ENCODE measurements around the gene GRP. TPM values are rescaled to one million over a fixed set of nuclear protein-coding genes. Genes with fewer than 3 reads are reported as not detected.

The GRP gene
- total and polyA plus RNA-seq, 4 donors, result 3.4 to 40.8 (median 6.8) TPM

- no peak for TF ChIP-seq CTCF (IDR thresholded peaks at IDR 0.05; ENCODE audit: control extremely low read depth, extremely low read depth)
- H3K27ac ChIP-seq (ENCODE audit: low read depth in 1 of 2, low read length in 1 of 2), result no peak overlapping the region
- DNase-seq (no peak), ATAC-seq (ENCODE audit: insufficient read depth, low FRiP score) (peak; percentile 38)
- no peak overlapping the region for H3K9ac ChIP-seq (ENCODE audit: insufficient read depth in 1 of 2, low read length in 2 of 2)
- no peaks in the 10 kb centered on the region for H3K36me3 ChIP-seq (ENCODE audit: control insufficient read depth in 4 of 4, insufficient read depth in 4 of 4, low read length in 4 of 4)
- peaks cover 0 to 11% (median 0%) of the 10 kb centered on the region in 4 donors for H3K9me3 ChIP-seq (ENCODE audit: control insufficient read depth in 4 of 4, insufficient read depth in 3 of 4, low read length in 3 of 4)
- H3K4me3 ChIP-seq, result no peak overlapping the region
- WGBS, 2 donors, result 3 to 4% methylated on average over 38 of the region's 38 CpGs
- H3K27me3 ChIP-seq (ENCODE audit: control insufficient read depth in 3 of 3, insufficient read depth in 3 of 3, low read length in 2 of 3), result peaks cover 5 to 77% (median 75%) of the 10 kb centered on the region in 3 donors
- H3K4me1 ChIP-seq (ENCODE audit: control insufficient read depth in 5 of 5, insufficient read depth in 5 of 5, low read length in 5 of 5), result peaks cover 0 to 17% (median 0%) of the 10 kb centered on the region in 5 donors
Measured at GRCh38 chr18:59265246-59265973, 45.5 kb downstream of the GRP start.

DNA sequence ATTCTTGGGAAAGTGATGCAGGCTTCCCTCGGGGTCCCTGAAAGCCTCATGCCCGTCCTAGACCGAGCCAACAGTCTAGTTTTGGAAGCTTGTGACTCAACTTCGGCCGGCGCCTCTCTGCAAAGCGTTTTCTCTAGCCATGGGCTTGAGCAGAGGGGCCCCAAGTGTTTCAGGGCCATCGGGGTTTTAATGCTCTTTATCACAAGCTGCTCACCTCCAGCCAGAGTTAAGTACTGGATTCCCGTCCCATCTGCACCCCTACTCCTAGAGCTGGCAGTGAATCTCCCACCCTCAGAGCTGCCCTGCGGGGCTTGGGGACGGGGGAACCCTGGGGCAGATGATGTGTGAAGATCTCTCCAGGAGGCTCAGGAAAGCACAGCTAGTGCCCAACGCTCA lies 46.0 kb downstream of the GRP start:
- 14 to 16% methylated on average over 12 of the region's 12 CpGs for WGBS, 2 donors
- TF ChIP-seq CTCF (IDR thresholded peaks at IDR 0.05; ENCODE audit: control extremely low read depth, extremely low read depth), result no peak
- ATAC-seq (ENCODE audit: insufficient read depth, low FRiP score) (no peak), DNase-seq (no peak)
- Histone ChIP-seq H3K27ac (ENCODE audit: low read depth in 1 of 2, low read length in 1 of 2) (no peak overlapping the region), H3K4me1 (ENCODE audit: control insufficient read depth in 5 of 5, insufficient read depth in 5 of 5, low read length in 5 of 5) (peaks cover 0 to 17% (median 0%) of the 10 kb centered on the region in 5 donors), H3K36me3 (ENCODE audit: control insufficient read depth in 4 of 4, insufficient read depth in 4 of 4, low read length in 4 of 4) (no peaks in the 10 kb centered on the region), H3K9me3 (ENCODE audit: control insufficient read depth in 4 of 4, insufficient read depth in 3 of 4, low read length in 3 of 4) (peaks cover 0 to 13% (median 0%) of the 10 kb centered on the region in 4 donors), H3K27me3 (ENCODE audit: control insufficient read depth in 3 of 3, insufficient read depth in 3 of 3, low read length in 2 of 3) (peaks cover 5 to 83% (median 81%) of the 10 kb centered on the region in 3 donors), H3K4me3 (no peak overlapping the region), H3K9ac (ENCODE audit: insufficient read depth in 1 of 2, low read length in 2 of 2) (no peak overlapping the region)

DNA sequence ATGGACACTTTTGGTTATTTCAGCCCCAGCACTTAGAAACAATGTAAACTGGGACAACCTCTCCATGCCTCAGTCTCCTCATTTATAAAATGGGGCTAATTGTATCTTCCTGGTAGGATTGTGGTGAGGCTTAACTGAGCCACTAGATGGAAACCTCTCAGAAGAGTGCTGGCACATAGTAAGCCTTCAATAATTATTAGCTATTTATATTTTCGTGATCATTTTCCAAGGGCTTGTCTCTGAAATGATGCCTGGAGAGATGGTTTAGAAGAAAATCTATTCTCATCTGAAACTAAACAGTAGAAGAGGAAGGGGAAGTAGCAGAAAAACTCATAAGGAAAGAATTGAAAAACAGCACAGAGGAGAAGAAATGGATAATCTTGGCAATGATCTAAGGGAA lies 46.5 kb downstream of the GRP start:
- H3K9me3 ChIP-seq (ENCODE audit: control insufficient read depth in 4 of 4, insufficient read depth in 3 of 4, low read length in 3 of 4), result peaks cover 0 to 13% (median 0%) of the 10 kb centered on the region in 4 donors
- H3K4me1 ChIP-seq (ENCODE audit: control insufficient read depth in 5 of 5, insufficient read depth in 5 of 5, low read length in 5 of 5), result peaks cover 0 to 17% (median 0%) of the 10 kb centered on the region in 5 donors
- H3K4me3 ChIP-seq, result no peak overlapping the region
- no peak for TF ChIP-seq CTCF (IDR thresholded peaks at IDR 0.05; ENCODE audit: control extremely low read depth, extremely low read depth)
- H3K9ac ChIP-seq (ENCODE audit: insufficient read depth in 1 of 2, low read length in 2 of 2), result no peak overlapping the region
- H3K36me3 ChIP-seq (ENCODE audit: control insufficient read depth in 4 of 4, insufficient read depth in 4 of 4, low read length in 4 of 4), result no peaks in the 10 kb centered on the region
- WGBS, 2 donors, result 19 to 33% methylated on average over 1 of the region's 1 CpG
- DNase-seq, result no peak
- peaks cover 5 to 88% (median 86%) of the 10 kb centered on the region in 3 donors for H3K27me3 ChIP-seq (ENCODE audit: control insufficient read depth in 3 of 3, insufficient read depth in 3 of 3, low read length in 2 of 3)
- H3K27ac ChIP-seq (ENCODE audit: low read depth in 1 of 2, low read length in 1 of 2), result no peak overlapping the region
- ATAC-seq (ENCODE audit: insufficient read depth, low FRiP score), result no peak
